ENCODE measurements around the gene TUFT1. TPM values are rescaled to one million over a fixed set of nuclear protein-coding genes. Genes with fewer than 3 reads are reported as not detected.

TUFT1 gene
- total RNA-seq, 1 experiment from 2014 or later: 2.6 TPM

DNA sequence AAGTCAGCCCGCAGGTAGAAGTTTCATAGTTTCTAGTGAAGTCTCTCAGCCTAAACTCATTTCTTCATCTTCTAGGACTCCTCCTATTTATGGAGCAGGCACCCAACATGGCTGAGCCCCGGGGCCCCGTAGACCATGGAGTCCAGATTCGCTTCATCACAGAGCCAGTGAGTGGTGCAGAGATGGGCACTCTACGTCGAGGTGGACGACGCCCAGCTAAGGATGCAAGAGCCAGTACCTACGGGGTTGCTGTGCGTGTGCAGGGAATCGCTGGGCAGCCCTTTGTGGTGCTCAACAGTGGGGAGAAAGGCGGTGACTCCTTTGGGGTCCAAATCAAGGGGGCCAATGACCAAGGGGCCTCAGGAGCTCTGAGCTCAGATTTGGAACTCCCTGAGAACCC lies 21.7 kb upstream of the TUFT1 start:
- H3K27me3 ChIP-seq (replicated peaks; ENCODE audit: insufficient read depth, low read depth, low read length, poor library complexity): no peaks in the 10 kb centered on the region
- no peaks in the 10 kb centered on the region for H3K4me1 ChIP-seq (ENCODE audit: insufficient read depth, low read length, poor library complexity, severe bottlenecking)
- intact Hi-C loops (cut with micrococcal nuclease; ENCODE audit: unreplicated experiment): no loop called here
- H3K27ac ChIP-seq (ENCODE audit: low read depth, low read length, poor library complexity, severe bottlenecking): no peak overlapping the region
- POLR2A ChIA-PET (ENCODE audit: low non-redundant PET): no interaction called here
- H3K9me3 ChIP-seq (ENCODE audit: low read depth, low read length, poor library complexity, severe bottlenecking): no peaks in the 10 kb centered on the region
- no TSS peak for BruUV-seq (replicated peaks)
- no peaks in the 10 kb centered on the region for H3K36me3 ChIP-seq (ENCODE audit: insufficient read depth, low read length, poor library complexity, severe bottlenecking)
- no peak for DNase-seq (ENCODE audit: low spot score)
- H3K4me3 ChIP-seq (ENCODE audit: low read depth, low read length, poor library complexity, severe bottlenecking): no peak overlapping the region
- TF ChIP-seq, protein P1, sequence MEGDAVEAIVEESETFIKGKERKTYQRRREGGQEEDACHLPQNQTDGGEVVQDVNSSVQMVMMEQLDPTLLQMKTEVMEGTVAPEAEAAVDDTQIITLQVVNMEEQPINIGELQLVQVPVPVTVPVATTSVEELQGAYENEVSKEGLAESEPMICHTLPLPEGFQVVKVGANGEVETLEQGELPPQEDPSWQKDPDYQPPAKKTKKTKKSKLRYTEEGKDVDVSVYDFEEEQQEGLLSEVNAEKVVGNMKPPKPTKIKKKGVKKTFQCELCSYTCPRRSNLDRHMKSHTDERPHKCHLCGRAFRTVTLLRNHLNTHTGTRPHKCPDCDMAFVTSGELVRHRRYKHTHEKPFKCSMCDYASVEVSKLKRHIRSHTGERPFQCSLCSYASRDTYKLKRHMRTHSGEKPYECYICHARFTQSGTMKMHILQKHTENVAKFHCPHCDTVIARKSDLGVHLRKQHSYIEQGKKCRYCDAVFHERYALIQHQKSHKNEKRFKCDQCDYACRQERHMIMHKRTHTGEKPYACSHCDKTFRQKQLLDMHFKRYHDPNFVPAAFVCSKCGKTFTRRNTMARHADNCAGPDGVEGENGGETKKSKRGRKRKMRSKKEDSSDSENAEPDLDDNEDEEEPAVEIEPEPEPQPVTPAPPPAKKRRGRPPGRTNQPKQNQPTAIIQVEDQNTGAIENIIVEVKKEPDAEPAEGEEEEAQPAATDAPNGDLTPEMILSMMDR (conservative IDR thresholded peaks at IDR 0.05; ENCODE audit: low read depth, low read length): no peak
- TF ChIP-seq EZH2 (IDR thresholded peaks at IDR 0.05; ENCODE audit: borderline replicate concordance, low read depth, low read length, poor library complexity, severe bottlenecking): no peak
- CTCF ChIA-PET: no interaction called here

DNA sequence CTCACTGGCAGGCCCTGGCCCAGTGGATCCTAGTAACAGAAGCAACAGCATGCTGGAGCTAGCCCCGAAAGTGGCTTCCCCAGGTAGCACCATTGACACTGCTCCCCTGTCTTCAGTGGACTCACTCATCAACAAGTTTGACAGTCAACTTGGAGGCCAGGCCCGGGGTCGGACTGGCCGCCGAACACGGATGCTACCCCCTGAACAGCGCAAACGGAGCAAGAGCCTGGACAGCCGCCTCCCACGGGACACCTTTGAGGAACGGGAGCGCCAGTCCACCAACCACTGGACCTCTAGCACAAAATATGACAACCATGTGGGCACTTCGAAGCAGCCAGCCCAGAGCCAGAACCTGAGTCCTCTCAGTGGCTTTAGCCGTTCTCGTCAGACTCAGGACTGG lies 21.2 kb upstream of the TUFT1 start:
- BruUV-seq (replicated peaks): no TSS peak
- Histone ChIP-seq H3K27me3 (replicated peaks; ENCODE audit: insufficient read depth, low read depth, low read length, poor library complexity) (no peaks in the 10 kb centered on the region), H3K27ac (ENCODE audit: low read depth, low read length, poor library complexity, severe bottlenecking) (no peak overlapping the region), H3K9me3 (ENCODE audit: low read depth, low read length, poor library complexity, severe bottlenecking) (no peaks in the 10 kb centered on the region), H3K4me1 (ENCODE audit: insufficient read depth, low read length, poor library complexity, severe bottlenecking) (no peaks in the 10 kb centered on the region), H3K4me3 (ENCODE audit: low read depth, low read length, poor library complexity, severe bottlenecking) (no peak overlapping the region), H3K36me3 (ENCODE audit: insufficient read depth, low read length, poor library complexity, severe bottlenecking) (no peaks in the 10 kb centered on the region)
- ChIA-PET CTCF (no interaction called here), POLR2A (ENCODE audit: low non-redundant PET) (no interaction called here)
- DNase-seq (ENCODE audit: low spot score): no peak
- intact Hi-C loops (cut with micrococcal nuclease; ENCODE audit: unreplicated experiment): no loop called here
- TF ChIP-seq, protein P1 (conservative IDR thresholded peaks at IDR 0.05; ENCODE audit: low read depth, low read length): no peak
- TF ChIP-seq EZH2 (IDR thresholded peaks at IDR 0.05; ENCODE audit: borderline replicate concordance, low read depth, low read length, poor library complexity, severe bottlenecking): no peak

GRCh38 chr1:151519667-151520066 lies 20.4 kb upstream of the TUFT1 start:
- no peak for TF ChIP-seq EZH2 (IDR thresholded peaks at IDR 0.05; ENCODE audit: borderline replicate concordance, low read depth, low read length, poor library complexity, severe bottlenecking)
- TF ChIP-seq, protein P1 (conservative IDR thresholded peaks at IDR 0.05; ENCODE audit: low read depth, low read length): no peak
- no TSS peak for BruUV-seq (replicated peaks)
- intact Hi-C loops (cut with micrococcal nuclease; ENCODE audit: unreplicated experiment): no loop called here
- H3K9me3 ChIP-seq (ENCODE audit: low read depth, low read length, poor library complexity, severe bottlenecking): no peaks in the 10 kb centered on the region
- H3K27ac ChIP-seq (ENCODE audit: low read depth, low read length, poor library complexity, severe bottlenecking): no peak overlapping the region
- H3K4me1 ChIP-seq (ENCODE audit: insufficient read depth, low read length, poor library complexity, severe bottlenecking): no peaks in the 10 kb centered on the region
- no peaks in the 10 kb centered on the region for H3K36me3 ChIP-seq (ENCODE audit: insufficient read depth, low read length, poor library complexity, severe bottlenecking)
- H3K27me3 ChIP-seq (replicated peaks; ENCODE audit: insufficient read depth, low read depth, low read length, poor library complexity): no peaks in the 10 kb centered on the region
- no peak for DNase-seq (ENCODE audit: low spot score)
- H3K4me3 ChIP-seq (ENCODE audit: low read depth, low read length, poor library complexity, severe bottlenecking): no peak overlapping the region
- ChIA-PET POLR2A (ENCODE audit: low non-redundant PET) (no interaction called here), CTCF (no interaction called here)

All from A673 (cell line).